T-helper 1 cell treated with Interleukin-12 subunit alpha and Interleukin-12 subunit beta and Interleukin-4 antibody, amounts not matched to agents 30 ng/mL and 1 ng/mL, for 36 hours (primary cell): Measurements from ENCODE around the gene SLC15A4. TPM values are rescaled to one million over a fixed set of nuclear protein-coding genes. Genes with fewer than 3 reads are reported as not detected.

Source experiments
- intact Hi-C: fragments of 100-400 bp; cut with micrococcal nuclease; formaldehyde crosslinking; loops from one replicate; pipeline ENCODE4 v1.15.1; 2024
- total RNA-seq: library from RNA; stranded (reverse); gene quantifications from 2 replicates; pipeline ENCODE4 v1.2.3, GENCODE V29; 2022

The SLC15A4 gene
- total RNA-seq, 1 donor from 2014 or later: 35.4 TPM

DNA sequence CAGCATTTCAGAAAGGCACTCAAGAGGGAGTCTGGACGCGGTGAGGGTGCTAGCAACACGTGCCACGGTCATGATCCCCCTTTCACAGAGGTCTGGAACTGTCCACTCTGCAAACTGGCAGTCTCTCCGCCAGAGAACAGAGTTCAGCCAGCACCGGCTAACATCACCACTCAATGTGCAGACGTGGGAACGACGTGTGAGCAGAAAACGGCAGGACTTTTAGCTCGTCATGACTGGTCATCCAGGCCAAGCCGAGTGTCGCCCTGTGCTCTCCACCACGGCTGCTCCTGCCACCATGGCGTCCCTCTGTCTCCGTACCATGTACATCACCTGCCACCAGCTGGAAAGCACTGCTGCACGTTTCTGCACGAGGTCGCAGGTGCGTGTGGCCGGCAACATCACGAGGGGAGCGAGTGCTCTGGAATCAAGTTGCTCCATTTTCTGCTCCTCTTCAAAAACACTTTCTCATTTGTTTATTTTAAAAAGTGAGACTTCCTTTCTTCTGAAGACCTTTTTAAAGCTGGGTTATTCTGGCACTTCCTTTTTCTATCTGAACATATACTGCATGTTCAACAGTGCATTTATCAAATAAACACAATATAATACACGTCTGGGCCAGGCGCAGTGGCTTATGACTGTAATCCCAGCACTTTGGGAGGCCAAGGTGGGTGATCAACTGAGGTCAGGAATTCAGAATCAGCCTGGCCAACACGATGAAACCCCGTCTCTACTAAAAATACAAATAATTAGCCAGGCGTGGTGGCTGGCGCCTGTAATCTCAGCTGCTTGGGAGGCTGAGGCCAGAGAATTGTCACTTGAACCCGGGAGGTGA lies 28.0 kb downstream of the SLC15A4 start:
- intact Hi-C loops: loop anchor here (5.0 kb wide), 1 partner anchor 37 kb away; no protein-coding TSS in a partner anchor

DNA sequence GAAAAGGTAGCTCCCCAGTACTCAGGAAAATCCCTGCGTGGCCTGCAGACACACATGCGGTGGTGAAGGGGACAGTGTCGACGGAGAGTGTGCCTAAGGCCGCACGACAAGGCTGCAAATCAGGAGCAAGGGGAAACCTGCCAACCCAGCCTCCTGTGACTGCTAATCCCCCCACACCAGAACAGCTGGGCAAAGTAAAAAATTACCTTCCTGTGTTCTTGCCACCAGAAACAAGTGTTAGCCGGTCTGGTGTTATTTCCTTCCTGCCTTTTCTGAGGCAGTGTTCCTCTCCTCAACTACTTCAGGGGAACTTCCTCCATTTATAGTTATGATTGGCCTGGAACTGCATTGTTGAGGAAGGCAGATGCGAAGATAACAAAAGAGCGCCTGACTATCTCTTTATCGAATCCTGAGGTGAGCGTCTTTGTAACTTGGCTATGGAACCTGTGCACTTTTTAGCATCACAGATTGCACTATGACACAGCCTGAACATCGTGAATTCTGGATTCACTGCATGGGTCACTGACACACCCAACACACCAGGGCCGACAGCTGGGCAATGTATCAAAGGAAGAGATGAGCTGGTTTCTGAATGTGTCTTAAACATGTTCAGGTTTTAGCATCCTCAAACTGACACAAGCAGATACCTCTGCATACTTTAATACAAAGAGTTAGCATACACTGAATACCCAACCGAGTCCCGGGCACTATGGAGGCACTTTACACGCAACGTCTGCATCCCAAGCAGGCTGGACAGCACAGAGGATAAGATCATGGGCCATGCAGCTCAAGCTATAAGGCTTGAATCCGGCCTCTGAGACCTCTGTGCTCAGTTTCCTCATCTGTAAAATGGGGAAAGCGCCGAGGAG lies 28.9 kb downstream of the SLC15A4 start:
- intact Hi-C loops: loop anchor here (5.0 kb wide), 1 partner anchor 37 kb away; no protein-coding TSS in a partner anchor

DNA sequence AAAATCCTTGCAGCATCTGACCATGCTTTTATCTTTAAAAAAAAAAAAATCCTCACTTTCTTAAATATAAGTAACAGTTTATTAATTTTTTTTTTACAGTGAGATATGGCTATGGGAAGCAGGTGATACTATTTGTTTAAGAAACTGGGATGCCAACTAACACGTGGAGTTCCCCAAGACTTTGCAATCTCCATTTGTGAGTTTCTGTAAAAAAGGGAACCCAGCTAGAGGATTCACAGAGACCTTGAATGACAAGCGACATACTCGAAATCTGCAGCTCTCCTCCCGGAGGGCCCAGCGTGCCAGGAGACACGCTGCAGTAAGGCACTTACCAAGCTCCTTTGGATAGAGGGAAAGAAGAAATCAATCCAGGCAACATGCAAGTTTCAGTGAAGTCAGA lies 30.1 kb downstream of the SLC15A4 start:
- intact Hi-C loops: no loop called here

DNA sequence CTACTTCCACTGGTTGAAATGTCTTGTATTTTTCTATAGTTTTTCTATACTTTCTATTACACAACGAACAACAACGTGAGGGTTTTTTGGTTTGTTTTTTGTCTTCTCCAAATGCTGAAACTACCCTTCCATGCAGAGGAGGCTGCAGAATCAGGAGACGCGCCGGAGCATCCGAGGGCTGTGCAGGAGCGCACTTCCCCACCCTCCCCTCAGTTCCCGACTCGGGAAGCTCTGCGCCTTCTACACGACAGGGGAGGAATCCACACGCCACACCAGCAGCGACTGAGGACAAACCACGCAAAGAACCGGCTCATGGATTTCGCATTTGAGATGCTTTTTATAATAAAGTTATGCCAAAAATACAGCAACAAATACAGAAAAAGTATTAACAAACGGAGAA lies 30.9 kb downstream of the SLC15A4 start:
- intact Hi-C loops: no loop called here

DNA sequence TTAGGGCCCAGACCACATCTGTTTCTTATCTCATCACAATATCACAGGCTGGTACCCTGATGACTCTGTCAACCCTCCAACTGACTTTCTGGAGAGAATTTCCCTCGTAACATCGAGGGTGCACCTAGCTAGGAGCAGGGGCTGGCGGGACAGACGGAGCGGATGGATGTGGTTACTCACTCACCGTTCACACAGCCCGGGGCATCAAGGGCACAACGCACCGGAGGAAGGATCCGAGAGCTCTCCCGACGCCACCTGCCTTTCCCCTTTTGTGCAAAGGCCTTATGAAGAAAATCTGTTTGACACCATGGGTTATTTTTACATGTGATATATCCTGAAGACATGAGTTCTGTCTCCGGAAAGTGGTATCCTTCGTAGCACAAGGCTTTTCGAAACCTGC lies 31.4 kb downstream of the SLC15A4 start:
- intact Hi-C loops: no loop called here

DNA sequence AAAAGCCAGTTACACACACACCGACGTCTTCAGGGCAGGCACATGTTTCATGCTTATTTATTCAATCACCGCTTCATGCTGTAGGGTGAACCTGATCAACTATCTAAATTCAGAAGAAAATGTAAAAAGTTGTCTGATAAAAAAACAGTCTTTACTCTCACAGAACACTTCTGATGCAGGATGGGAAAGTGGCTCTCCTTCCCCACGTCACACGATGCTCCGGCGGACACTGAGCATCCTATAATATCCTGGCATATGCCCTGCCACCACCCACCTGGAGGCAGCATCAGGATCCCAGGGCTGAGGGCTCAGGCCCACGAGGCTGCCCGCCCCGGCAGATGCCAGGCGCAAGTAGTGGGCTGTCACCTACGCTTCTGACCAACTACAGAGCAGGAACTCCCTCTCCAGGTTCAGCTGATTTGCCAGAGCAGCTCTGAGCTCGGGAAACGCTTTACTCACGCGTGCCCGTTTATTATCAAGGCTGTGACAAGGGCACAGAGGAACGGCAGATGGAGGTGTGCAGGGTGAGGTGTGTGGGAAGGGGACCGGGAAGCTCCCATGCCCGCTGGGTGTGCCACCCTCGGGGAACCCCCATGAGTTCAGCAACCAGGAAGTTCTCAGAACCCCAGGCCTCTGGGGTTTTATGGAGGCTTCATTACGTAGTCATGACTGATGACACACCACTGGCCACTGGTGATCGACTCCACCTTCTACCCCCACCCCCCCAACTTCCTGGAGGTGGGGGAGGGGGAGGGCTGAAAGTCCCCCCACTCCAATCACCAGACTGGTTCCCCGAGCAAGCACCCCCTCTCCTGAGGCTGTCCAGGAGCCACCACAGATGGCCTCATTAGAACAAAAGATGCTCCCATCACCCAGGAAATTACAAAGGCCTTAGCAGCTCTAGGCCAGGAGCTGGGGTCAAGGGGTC lies 32.1 kb downstream of the SLC15A4 start:
- intact Hi-C loops: no loop called here

DNA sequence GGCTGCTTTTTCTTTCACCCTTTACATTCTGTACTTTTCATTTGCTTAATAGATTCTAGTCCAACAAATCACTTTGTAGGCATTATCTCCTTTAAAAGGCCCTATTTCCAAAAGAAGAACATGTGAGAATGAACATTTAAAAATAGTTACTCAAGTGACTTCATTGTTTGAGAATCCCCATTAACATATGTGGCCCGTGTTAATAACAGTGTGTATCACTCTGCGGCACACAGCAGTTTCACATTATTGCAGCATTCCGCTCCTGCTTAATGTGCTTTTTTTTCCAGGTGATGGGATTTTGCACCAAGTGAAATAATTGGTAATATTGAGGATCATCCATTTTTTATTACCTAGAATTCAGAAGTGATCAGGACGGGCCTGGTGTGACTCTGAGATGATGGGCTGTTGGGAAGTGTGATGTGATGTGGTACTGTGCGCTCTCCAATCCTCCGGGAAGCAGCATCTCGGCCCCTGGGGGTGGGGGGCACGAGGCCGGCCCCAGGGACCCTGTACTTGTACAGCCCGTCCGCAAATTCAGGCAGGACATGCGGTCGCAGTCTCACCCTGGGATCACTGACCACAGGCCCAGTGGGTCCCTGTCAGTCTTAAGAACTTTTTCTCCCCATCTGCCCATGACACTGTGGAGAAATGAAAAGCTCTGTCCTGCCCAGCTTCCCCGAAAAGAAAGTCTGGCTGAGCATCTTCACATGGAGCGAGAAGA lies 32.9 kb downstream of the SLC15A4 start:
- intact Hi-C loops: no loop called here

DNA sequence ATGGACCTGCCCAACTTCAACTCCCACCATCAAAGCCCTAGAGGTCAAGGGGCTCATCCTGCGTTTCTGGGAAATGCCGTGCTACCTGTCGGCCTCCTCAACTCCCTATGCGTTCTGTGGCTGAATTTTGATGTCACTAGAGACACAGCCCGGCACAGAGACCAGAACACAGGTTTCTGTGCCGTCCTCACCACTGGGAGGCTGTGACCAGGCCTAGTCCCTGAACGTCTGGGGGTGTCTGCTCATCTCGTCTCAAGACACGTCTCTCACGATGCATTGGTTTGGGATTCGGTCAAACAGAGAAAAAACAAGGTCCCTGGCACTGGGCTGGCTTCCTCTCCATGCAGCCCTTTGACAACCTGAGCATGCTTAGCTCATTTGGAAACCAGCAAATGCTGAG lies 33.5 kb downstream of the SLC15A4 start:
- intact Hi-C loops: no loop called here

DNA sequence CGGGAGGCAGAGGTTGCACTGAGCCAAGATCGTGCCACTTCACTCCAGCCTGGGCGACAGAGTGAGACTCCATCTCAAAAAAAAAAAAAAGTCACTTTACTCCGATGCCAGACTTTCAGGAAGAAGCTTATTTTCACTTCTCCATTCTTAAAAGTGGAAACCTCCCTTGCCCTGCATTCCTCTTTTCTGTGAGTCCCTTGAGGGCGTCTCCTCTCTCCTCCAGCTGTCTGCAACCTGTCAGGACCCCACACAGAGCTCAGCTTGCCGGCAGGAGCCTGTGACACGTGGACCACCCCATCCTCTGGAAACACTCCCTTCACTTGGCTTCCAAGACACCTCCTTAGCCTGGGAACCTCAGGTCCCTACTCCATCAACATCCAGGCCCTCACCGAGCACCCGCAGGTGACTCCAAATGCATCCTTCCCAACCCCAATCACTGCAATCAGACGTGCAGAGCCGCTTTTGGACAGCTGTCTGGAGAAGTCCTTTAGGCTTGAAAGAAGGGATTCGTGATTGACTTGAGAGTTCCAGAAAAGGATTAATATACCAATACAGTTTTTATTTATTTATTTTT lies 34.3 kb downstream of the SLC15A4 start:
- intact Hi-C loops: no loop called here

DNA sequence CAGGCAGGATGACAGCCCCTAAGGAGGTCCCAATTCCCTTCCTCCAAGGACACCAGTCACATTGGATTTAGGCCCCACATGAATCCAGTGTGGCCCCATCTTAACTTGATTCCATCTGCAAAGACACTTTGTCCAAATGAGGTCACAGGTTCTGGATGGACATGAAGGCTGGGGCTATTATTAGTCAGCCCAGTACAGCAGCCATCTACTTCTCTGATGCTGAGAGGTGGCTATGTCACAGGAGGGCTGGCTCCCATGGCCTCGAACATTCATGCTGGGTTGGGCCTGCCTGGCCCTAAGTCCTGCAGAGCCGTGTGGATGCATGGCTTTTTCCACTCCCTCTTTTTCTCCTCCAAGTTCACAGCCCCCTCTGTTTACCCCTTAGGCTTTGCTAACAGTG lies 35.9 kb downstream of the SLC15A4 start:
- intact Hi-C loops: no loop called here

DNA sequence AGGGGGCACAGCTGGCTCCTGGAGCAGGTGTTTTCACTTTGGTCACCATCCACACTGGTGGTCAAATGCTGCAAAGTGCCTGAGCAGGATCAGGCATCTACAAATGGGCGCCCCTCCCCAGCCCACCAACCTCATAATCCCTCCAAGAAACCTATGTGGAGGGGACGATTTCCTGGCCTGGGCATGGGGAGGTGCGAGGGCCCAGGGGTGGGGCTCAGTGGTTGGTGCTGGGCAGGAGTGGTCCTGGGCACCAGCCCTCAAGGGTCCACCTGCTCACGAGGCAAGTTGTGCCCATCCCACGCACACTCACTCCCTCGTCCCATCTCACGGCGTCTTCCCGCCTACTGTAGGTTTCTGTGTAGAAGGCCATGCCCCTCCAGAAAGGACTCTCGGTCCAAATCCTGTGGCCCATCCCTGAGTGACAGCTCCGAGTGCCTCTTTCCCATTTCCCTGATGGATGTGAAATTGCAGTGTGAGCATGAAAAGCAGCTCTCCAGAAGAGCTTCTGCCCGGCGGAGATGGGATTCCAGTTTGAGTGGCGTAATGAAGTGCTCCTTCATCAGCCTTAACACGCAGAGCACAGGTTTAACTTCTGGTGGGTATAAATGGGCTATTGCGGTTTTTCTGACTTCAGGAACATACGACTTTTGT lies 36.9 kb downstream of the SLC15A4 start:
- intact Hi-C loops: no loop called here

DNA sequence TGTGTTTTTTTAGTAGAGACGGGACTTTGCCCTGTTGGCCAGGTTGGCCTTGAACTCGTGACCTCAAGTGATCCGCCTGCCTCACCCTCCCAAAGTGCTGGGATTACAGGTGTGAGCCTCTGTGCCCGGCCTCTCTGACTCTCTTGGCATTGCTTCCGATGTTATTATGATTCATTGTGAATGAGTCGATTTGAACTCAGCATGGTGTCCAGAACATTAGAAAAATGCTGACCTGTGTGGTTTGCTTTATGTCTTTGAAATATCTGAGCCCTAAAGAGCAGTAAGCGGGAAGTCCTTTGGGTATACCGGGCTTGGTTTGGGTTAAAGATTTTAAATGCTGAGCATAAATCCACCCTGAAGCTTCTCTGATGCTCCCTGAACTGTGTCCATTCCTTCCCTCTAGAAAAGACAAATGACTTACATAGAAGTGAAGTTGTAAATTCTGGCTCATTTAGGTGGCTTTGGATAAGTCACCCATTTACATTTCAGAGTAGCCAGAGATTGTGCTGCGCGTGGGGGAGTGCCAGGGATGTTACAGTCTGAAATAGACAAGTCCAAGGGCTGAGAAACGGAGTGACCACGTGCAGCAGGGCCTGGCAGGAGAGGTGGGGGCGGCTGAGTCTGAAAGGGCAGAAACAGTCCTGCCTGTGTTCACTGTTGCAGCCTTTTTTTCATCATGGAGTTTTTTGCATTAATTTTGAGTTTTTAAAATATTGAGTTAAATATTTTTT lies 39.6 kb downstream of the SLC15A4 start:
- intact Hi-C loops: loop anchor here (5.0 kb wide), 1 partner anchor 133 kb away; no protein-coding TSS in a partner anchor

DNA sequence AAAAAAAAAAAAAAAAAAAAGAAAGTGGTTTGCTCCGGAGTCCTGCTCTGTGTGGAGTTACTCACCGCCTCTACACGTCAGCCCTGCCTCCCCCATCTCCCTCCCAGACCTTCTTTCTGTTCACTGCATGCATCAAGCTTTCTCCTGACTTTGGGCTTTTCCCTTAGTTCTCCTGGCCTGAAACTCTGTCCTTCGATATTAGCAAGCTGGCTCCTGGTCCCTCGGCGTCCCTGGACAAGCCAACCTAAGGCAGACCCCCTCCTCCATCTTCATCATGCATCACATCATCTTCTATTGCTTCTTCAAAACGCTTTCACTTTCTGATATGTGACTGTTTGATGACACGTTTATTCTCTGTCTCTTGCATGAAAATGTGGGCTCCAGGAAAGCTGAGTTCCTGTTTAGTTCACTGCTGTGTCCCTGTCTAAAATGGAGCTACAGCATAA lies 40.6 kb downstream of the SLC15A4 start:
- intact Hi-C loops: loop anchor here (2.0 to 5.0 kb wide), 3 partner anchors 42 to 1230 kb away; no protein-coding TSS in a partner anchor

DNA sequence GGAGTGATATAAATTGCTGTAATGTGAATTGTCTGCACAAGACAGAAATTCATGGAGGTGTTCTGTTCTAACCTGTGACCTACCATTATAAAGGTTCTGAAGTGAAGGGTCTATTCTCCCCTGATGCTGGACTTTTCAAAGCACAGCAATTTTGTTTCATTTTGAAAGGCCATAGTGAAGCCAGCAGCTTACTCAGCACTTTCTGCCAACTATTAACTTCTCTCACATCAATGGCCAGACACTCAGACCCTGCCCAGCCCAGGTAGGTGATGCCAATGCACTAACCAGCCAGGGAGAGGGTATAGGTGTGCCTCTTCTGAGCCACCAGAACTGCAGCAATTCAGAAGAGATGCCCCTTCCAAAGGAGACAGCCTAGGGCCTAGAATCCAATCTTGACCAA lies 43.9 kb downstream of the SLC15A4 start:
- intact Hi-C loops: loop anchor here (5.0 kb wide), 1 partner anchor 137 kb away; no protein-coding TSS in a partner anchor

DNA sequence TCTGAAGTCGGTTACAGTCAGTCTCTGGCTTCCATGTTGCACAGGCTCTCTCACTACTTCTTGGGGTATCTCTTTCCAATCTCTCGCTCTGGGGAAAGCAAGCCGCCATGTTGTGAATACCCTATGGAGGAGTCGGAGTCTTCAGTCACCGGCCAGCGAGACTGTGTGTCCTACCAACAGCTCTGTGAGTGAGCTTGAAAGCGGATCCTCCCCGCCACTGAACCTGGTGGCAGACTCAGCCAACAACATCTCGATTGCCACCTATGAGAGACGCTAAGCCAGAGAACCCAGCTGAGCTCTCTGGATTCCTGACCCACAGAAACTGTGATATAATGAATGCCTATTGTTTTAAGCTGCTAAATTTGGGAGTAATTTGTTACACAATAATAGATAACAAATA lies 51.5 kb downstream of the SLC15A4 start:
- intact Hi-C loops: no loop called here

DNA sequence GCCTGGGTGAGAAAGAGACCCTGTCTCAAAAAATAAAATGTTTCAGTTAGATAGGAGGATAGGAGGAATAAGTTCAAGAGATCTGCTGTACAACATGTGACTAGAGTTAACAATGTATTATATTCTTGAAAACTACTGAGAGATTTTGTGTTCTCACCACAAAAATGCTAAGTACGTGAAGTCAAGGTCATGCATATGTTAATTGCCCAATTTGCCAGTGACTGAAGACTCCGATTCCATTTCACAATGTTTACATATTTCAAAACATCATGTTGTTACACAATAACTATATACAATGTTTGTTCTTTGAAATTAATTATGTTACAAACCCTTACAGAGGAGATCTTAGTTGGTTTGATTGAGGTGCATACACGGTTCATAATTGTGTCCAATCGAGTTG lies 52.1 kb downstream of the SLC15A4 start:
- intact Hi-C loops: no loop called here

DNA sequence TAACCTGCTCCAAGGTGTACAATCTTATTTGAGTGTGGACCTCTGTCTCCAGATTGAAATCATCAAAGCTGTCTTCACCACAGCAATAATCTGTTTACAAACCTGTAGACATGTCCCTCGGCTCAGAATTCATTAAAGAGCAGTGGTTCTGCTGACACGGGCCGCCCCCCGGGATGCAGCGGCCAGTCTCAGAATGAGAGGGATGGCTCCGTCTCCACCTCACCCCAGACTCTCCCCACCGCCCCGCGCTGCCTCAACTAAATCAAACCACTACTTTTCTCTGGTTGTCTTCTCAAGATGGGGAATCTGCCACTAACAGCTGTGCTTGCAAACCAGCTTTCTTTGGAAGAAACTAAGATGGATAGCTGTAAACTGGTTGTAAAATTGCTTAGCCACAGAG lies 56.2 kb downstream of the SLC15A4 start:
- intact Hi-C loops: no loop called here

DNA sequence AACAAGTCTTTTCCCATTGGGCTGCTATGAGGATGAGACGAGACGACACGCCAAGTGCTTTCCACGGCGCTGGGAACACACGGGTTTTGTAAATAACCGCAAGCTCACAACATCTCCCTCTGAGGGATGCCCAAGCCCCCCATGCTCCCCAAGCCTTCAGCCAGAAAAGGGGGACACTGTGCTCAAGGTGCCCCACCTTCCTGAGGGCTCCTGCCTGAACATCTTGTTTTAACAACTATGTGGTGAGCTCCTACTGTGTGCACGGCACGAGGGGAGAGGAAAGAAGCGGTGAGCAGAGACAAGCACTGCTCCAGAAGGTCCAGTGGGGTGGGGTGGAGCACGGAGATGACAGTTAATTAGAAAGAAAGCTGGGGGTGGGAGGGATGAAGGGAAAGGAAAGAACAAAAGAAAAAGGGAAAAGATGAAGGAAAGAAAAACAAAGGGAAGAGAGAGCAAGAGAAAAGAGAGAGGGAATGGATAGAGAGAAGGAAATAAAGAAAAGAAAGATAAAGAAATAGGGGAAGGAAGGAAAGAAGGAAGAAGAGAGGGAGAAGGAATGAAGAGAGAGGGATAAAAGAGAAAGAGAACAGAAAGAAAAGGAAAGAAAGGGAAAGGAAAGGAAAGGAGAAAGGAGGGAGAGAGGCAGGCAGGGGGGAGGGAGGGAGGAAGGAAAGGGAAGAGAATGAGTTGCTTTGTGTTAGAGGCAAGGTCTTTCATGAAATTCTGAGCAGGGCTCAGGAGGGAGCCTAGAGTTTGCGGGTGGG lies 56.8 kb downstream of the SLC15A4 start:
- intact Hi-C loops: no loop called here
